GM19328 (cell line): ENCODE measurements around the gene ZNF524.
A peak's percentile ranks its signal among the peaks of the same experiment; 100 is the strongest.

Source experiments
- ATAC-seq: cut with Tn5 transposase; IDR thresholded peaks from one replicate; pipeline ENCODE4 v1.9.1; 2021; ENCODE audit warnings: mild to moderate bottlenecking, moderate library complexity; ENCODE audit not compliant: unreplicated experiment

ZNF524 gene

DNA sequence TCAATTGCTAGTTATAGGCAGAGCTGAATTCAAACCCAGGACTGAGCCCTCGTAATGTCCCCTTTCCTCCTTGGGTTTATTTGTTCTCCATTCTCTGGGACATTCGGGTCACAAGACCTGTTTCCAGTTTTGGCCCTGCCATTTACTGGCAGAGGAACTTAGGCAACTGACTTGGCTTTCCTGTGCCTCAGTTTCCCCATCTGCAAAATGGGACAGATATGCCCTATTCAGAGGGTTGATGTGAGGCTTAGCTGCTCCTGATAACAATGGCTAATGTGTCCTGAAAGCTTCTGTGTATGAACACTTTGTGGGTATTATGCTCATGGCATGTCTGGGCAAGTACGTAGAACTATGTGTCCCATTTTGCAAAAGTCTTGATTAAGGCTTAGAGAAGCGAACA lies 996 bp downstream of the ZNF524 start:
- ATAC-seq, result no peak

DNA sequence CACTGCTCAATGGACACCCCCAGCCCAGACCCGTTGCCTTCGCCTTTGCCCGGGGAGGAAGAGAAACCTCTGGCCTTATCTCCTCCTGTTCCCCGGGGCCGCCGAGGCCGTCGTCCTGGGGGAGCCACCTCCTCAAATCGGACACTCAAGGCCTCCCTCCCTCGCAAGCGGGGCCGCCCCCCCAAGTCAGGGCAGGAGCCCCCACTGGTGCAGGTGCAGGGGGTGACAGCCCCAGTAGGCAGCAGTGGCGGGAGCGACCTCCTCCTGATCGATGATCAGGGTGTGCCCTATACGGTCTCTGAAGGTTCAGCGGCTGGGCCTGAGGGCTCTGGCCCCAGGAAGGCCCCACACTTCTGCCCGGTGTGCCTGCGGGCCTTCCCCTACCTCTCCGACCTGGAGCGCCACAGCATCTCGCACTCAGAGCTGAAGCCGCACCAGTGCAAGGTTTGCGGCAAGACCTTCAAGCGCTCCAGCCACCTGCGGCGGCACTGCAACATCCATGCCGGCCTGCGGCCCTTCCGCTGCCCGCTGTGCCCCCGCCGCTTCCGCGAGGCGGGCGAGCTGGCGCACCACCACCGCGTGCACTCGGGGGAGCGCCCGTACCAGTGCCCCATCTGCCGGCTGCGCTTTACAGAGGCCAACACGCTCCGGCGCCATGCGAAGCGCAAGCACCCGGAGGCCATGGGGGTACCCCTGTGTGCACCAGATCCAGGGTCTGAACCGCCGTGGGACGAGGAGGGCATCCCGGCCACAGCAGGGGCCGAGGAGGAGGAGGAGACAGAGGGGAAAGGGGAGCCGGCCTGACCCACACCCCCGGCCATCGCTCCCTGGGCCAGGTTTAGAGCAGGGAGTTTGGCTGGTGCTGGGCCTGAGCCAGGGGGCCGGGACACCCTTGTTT lies 2.3 kb downstream of the ZNF524 start:
- no peak for ATAC-seq

DNA sequence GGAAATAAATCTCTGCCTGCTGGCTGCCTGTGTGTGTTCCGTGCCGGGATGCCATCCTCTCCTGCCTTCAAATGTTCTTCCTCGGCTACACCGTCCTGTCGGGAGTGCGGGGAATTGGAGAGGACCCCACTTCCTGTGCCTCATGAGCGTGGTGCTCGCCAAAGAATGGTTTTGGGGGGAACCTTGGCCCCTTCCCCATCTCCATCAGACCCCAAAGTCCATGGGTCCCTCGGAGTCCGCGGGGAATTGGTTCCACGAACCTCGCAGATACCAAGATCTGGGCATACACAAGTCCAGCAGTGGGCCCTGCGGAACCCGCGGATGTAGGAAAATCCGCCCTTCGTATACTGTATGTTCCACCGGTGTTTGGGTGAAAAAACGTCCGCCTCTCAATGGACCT lies 3.0 kb downstream of the ZNF524 start:
- no peak for ATAC-seq

DNA sequence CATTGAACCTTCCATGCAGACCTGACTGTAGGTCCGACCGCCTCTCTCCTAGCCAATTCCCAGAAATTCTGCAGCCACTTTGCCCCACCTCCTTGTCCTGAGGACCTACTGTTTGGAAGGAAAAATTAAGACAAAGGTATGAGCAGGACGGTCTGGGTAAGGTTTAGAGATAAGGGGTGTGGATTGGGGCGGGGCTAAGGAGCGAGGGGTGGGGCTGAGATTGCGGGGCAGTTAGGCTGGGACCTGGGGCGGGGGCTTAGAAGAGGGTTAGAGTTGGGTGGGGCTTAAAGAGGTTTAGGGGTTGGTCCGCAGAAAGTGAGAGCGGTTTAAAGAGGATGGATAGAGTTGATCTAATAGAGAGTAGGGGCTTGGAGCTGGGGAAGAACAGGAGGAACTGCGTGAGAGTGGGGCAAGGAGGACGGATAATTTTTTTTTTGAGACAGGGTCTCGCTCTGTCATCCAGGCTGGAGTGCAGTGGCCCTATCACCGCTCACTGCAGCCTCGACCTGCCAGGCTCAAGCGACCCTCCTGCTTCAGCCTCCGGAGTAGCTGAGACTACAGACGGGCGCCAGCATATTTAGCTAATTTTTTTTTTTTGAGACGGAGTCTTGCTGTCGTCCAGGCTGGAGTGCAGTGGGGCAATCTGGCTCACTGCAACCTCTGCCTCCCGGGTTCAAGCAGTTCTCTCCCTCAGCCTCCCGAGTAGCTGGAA lies 3.6 kb downstream of the ZNF524 start:
- ATAC-seq, result no peak

DNA sequence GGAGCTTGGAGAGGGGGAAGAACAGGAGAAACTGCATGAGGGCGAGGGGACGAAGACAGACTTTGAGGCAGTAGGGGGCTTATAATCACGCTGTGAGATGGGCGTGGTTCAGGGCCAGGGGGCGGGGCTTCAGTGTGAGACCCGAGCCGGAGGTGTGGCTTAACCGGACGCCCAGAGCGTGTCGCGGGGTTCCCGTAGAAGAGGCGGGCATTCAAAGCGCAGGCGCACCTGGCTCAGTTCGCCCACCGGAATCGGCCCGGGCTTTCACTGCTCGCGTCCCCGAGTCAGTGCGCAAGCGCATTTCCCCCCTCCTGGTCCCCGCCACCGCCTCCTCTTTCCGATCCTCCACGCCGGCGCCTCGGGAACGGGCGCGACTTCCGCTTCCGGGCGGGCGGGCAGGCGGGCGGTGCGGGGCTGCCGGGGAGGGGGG lies 5.1 kb downstream of the ZNF524 start:
- ATAC-seq, result peak; percentile 68

DNA sequence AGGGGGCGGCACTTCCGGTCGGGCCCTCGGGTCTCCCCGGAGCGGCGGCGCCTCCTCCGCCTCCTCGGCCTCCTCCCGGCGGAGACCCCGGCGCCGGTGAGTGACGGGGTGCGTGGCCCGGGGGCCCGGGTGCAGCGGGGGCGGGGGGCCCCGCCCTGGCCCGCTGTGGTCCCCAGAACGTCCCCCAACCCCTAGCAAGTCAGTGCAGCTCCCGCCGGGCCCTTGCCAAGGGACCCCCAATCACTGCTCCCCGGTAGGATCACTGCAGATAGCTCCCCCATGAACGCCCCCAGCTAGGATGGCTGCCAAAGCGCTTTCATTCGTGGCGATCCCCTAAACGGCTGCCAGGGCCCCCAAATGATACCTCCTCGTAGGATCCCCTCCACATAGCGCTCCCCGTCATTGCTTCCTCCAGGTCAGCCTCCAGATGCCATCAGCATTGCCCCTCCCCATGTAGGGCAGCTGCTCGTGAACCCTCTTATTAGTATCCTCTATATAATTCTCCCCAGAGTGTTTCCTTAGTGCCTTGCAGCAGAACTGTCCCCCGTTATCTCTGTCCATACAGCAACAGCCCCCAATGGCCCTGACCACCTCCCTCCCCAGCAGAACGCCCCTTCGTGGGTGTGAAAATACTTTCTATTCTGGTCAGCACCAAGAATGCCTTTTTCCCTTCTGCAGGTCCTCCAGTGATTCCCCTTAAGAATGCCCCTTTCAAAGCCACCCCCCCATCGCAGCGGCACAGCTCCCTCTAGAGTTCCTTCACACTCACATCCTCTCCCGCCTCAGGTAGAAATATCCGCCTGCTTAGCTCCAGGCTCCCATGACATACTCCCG lies 5.8 kb downstream of the ZNF524 start, which contains the start of gene ZNF865:
TSS of gene ZNF865 (plus strand) at position 11 of the 834 bp plus-strand sequence. CDS start 7,972 bp downstream, outside the sequence.
- ATAC-seq, result peak; percentile 16

DNA sequence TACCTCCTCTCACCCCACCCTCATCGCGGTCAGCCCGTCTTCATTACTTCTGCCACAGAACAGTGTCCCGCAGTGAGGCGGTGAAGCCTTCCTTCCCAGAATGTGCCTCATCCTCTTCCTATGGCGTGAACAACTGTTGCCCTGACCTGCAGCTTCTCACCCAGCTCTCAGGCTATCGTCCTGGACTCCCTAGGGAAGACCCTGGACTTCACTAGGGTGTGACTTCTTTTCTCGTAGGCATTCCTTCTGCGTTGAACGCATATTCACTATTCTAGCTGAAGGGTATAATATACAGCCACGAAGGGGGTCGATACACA lies 6.3 kb downstream of the ZNF524 start:
- ATAC-seq, result no peak

DNA sequence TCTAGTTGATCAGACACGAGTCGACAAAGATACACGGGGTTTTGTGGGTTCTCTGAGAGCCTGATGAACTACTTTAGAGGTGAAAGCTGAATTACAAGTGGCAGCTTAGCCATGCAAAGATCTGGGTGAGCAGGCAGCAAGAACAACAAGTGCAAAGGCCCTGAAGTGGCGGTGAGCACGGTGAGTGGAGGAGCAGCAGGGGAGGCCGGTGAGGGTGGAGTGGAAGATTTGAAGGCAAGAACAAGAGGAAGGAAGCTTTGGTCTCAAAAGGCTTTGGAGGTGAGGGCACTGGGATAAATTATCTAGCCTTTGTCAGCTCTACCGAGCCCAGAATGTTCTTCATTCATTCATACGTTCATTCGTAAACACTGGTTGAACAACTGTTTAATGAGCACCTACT lies 6.7 kb downstream of the ZNF524 start:
- no peak for ATAC-seq

DNA sequence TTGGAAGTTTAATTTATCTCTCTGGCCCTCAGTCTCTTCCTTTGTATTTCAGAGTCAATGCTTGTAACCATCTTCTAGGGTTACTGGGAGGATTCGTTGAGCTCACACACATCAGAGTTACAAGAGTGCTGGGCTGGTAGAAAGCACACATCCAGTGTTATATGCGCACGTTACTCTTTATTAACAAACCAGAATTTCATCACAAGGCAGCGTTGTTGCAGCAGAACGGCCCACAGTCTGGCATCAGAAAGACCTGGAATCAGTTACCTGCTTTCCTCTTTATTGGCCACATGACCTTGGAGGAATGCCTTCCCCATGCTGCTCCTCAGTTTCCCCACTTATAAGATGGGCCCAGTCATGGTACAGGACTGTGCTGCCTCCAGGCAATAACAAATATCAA lies 9.2 kb downstream of the ZNF524 start:
- ATAC-seq, result no peak

DNA sequence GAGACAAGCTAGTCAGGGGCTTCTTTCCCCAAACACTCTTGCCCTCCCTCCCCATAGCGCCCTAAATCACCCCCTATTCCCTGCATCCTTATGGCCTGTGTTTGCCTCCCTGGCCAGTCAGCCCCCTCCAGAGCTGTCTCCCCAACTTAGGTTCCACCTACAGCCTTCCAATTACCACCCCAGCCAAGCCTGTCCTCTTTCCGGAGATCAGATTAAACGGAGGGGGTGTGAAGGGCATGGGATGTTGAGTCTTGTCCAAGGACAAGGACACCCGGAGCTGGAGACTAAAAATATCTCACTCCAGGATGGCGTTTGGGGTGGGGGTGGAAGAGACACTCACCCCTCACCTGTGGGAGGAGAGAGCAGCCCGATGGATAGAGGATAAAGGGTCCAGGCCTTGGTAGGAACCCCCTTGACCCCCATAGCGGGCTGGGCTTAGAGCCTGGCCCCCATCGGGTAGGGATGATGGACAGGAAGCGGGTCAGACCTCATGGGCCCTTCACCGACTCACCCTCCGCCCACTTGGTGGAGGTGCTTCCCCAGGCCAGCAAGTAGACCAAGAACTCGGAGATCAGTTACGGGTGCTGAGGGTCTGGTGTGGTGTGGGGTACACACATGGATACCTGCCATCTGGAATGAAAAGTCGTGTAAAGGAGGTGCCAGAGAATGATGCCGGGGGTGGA lies 11.4 kb downstream of the ZNF524 start:
- no peak for ATAC-seq

DNA sequence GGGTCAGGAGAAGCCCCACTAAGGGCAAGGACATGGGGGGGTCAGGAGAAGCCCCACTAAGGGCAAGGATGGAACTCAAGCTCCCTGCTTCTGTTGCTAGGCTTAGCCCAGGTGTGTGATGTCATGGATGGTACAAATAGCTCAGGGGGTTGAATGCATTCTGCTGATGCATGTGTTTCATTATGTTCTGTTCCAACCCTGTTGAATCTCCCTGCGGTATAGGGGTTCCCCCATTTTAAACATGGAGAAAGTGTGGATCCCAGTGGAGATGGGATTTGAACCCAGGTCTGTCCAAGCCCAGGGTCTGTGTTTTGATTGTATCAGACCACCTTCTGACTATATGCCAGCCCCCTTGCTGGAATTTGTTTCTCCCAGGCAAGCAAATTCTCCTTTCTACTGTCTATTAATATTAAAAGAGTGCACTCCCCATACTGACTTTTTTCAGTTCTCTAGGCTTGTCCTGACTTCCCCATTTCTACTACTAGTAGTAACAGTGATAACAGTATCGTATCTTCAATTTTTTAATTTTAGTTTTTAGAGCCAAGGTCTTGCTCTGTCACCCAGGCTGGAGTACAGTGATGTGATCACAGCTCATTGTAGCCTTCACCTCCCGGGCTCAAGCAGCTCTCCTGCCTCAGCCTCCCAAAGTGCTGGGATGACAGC lies 12.0 kb downstream of the ZNF524 start:
- ATAC-seq, result no peak

DNA sequence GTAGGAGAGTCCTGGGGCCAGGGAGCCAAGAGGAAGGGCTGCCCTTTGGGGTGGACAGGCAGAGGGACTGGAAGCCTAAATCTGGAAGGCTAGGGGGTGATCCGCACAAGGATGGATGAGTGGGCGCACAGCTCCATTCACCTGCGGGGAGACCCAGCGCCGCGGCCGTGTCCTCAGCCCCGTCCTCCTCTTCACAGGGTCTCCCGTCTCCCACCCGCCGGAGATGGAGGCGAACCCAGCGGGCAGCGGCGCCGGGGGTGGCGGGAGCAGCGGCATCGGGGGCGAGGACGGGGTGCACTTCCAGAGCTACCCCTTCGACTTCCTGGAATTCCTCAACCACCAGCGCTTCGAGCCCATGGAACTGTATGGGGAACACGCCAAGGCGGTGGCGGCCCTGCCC lies 13.3 kb downstream of the ZNF524 start:
- ATAC-seq, result no peak

DNA sequence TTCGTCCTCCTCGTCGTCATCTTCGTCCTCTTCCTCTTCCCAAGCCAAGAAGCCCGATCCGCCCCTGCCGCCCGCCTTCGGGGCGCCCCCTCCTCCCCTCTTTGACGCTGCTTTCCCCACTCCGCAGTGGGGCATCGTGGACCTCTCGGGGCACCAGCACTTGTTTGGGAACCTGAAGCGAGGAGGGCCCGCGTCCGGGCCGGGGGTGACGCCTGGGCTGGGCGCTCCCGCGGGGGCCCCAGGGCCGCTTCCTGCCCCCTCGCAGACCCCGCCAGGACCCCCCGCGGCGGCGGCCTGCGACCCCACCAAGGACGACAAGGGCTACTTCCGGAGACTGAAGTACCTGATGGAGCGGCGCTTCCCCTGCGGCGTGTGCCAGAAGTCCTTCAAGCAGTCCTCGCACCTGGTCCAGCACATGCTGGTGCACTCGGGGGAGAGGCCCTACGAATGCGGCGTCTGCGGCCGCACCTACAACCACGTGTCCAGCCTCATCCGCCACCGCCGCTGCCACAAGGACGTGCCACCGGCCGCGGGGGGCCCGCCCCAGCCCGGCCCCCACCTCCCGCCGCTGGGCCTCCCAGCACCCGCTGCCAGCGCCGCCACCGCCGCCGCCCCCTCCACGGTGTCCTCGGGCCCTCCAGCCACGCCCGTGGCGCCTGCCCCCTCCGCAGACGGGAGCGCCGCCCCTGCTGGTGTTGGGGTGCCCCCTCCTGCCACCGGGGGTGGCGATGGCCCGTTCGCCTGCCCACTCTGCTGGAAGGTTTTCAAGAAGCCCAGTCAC lies 14.0 kb downstream of the ZNF524 start:
- no peak for ATAC-seq

DNA sequence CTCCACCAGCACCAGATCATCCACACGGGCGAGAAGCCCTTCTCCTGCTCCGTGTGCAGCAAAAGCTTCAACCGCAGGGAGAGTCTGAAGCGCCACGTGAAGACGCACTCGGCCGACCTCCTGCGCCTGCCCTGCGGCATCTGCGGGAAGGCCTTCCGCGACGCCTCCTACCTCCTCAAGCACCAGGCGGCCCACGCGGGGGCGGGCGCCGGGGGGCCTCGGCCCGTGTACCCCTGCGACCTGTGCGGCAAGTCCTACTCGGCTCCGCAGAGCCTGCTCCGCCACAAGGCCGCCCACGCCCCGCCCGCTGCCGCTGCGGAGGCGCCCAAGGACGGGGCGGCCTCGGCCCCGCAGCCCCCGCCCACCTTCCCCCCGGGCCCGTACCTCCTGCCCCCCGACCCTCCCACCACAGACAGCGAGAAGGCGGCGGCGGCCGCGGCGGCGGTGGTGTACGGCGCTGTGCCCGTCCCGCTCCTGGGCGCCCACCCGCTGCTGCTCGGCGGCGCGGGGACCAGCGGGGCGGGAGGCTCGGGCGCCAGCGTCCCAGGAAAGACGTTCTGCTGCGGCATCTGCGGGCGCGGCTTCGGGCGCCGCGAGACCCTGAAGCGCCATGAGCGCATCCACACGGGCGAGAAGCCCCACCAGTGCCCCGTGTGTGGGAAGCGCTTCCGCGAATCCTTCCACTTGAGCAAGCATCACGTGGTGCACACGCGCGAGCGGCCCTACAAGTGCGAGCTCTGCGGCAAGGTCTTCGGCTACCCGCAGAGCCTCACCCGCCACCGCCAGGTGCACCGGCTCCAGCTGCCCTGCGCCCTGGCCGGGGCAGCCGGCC lies 14.8 kb downstream of the ZNF524 start:
- no peak for ATAC-seq

DNA sequence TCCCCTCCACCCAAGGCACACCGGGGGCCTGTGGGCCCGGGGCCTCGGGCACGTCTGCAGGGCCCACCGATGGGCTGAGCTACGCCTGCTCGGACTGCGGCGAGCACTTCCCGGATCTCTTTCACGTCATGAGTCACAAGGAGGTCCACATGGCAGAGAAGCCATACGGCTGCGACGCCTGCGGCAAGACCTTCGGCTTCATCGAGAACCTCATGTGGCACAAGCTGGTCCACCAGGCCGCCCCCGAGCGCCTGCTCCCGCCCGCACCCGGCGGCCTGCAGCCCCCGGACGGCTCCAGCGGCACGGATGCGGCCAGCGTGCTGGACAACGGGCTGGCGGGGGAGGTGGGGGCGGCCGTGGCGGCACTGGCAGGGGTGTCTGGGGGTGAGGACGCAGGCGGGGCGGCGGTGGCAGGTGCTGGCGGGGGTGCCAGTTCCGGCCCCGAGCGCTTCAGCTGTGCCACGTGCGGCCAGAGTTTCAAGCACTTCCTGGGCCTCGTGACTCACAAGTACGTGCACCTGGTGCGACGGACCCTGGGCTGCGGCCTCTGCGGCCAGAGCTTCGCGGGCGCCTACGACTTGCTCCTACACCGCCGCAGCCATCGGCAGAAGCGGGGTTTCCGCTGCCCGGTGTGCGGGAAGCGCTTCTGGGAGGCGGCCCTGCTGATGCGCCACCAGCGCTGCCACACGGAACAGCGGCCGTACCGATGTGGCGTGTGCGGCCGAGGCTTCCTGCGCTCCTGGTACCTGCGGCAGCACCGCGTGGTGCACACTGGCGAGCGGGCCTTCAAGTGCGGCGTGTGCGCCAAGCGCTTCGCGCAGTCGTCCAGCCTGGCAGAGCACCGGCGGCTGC lies 15.7 kb downstream of the ZNF524 start:
- ATAC-seq, result no peak

DNA sequence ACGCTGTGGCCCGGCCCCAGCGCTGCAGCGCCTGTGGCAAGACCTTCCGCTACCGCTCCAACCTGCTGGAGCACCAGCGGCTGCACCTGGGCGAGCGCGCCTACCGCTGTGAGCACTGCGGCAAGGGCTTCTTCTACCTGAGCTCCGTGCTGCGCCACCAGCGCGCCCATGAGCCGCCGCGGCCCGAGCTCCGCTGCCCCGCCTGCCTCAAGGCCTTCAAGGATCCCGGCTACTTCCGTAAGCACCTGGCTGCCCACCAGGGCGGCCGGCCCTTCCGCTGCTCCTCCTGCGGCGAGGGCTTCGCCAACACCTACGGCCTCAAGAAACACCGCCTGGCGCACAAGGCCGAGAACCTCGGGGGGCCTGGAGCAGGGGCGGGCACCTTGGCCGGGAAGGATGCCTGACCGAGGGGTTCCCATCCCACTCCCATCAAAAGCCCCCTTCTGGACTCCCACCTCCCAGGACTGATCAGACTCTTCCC lies 16.3 kb downstream of the ZNF524 start:
- no peak for ATAC-seq

DNA sequence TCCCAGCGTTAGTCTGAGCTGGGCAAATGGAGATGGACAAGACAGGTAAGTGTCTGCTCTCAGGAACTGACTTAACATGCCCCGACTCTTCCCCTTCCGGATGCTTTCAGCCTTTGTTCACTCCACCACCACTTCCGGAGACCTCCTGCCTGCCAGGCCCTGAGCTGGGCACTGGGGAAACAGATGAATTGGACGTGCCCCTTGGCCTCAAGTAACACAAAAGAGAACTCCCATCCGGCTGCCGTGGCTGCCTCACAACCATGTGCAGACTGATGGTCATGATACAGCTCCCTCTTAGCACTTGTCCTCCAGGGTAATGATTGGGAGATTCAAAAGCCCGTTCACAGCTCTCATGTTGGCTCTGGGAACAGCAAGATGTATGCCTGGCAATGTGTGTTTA lies 17.3 kb downstream of the ZNF524 start:
- ATAC-seq, result no peak

DNA sequence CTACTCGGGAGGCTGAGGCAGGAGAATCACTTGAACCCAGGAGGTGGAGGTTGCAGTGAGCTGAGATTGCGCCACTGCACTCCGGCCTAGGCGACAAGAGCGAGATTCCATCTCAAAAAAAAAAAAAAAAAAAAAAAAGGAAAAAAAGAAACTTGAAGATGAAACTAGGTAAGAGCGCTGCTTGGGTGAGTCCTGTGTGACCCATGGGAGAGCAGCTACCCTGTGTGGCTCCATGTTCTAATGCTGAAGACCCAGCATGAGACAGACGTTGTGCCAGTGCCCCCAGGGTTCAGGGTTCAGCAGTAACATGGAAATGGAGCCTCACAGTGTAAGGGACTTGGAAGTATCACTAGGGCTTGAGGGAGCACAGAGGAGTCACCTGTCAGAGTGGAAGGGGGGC lies 18.3 kb downstream of the ZNF524 start:
- no peak for ATAC-seq
